PFSK-1 (cell line): ENCODE measurements around the gene UBE4B.

Experiments
- FOXP2 ChIP-seq: optimal IDR thresholded peaks from 2 replicates; pipeline ENCODE3; 2011; ENCODE audit warnings: borderline replicate concordance, control low read depth, inconsistent platforms; ENCODE audit not compliant: insufficient read depth; ENCODE audit errors: extremely low read length, extremely low read depth
- POLR2AphosphoS5 ChIP-seq: IDR thresholded peaks from 2 replicates; pipeline ENCODE4 v1.6.1; 2012; ENCODE audit warnings: low read depth, mild to moderate bottlenecking, control low read depth, low read length, moderate library complexity
- REST ChIP-seq, 2 experiments: IDR thresholded peaks; 2 replicates each; pipeline versions ENCODE4 v1.6.1 to v1.8.0; 2011 to 2012; ENCODE audit warnings: low read depth in 2 of 2, low read length in 2 of 2, control low read depth in 1 of 2, inconsistent platforms in 1 of 2, mild to moderate bottlenecking in 1 of 2, moderate library complexity in 1 of 2; ENCODE audit not compliant: insufficient read depth in 1 of 2
- SIN3A ChIP-seq: IDR thresholded peaks from 2 replicates; pipeline ENCODE4 v1.6.1; 2012; ENCODE audit warnings: mild to moderate bottlenecking, low read length, moderate library complexity, borderline replicate concordance; ENCODE audit not compliant: insufficient read depth
- TAF1 ChIP-seq: IDR thresholded peaks from 2 replicates; pipeline ENCODE4 v1.6.1; 2012; ENCODE audit warnings: low read length, control low read depth, borderline replicate concordance; ENCODE audit not compliant: insufficient read depth

The UBE4B gene

GRCh38 chr1:10185759-10186158 is 153.0 kb downstream of the UBE4B start:
- no peak for TF ChIP-seq SIN3A
- no peak for TF ChIP-seq POLR2AphosphoS5
- no peak for TF ChIP-seq REST (IDR thresholded peaks at IDR 0.05; ENCODE audit: insufficient read depth in 1 of 2, low read depth in 2 of 2, low read length in 2 of 2)
- TF ChIP-seq FOXP2 = no peak
- TF ChIP-seq TAF1 = no peak

GRCh38 chr1:10186331-10187025 is 153.7 kb downstream of the UBE4B start:
- TF ChIP-seq REST (IDR thresholded peaks at IDR 0.05; ENCODE audit: insufficient read depth in 1 of 2, low read depth in 2 of 2, low read length in 2 of 2) = no peak
- TF ChIP-seq FOXP2 = no peak
- TF ChIP-seq POLR2AphosphoS5 = no peak
- no peak for TF ChIP-seq TAF1
- no peak for TF ChIP-seq SIN3A

- TF ChIP-seq REST (IDR thresholded peaks at IDR 0.05; ENCODE audit: insufficient read depth in 1 of 2, low read depth in 2 of 2, low read length in 2 of 2) = no peak
- no peak for TF ChIP-seq SIN3A
- TF ChIP-seq FOXP2 = no peak
- TF ChIP-seq POLR2AphosphoS5 = no peak
- no peak for TF ChIP-seq TAF1
Measured at GRCh38 chr1:10187026-10187334, 154.2 kb downstream of the UBE4B start.

GRCh38 chr1:10188133-10188650 is 155.4 kb downstream of the UBE4B start:
- no peak for TF ChIP-seq POLR2AphosphoS5
- no peak for TF ChIP-seq SIN3A
- TF ChIP-seq REST (IDR thresholded peaks at IDR 0.05; ENCODE audit: insufficient read depth in 1 of 2, low read depth in 2 of 2, low read length in 2 of 2) = no peak
- TF ChIP-seq TAF1 = no peak
- TF ChIP-seq FOXP2 = no peak
